GM12878 (cell line): ENCODE measurements around the gene EPHB1. TPM values are rescaled to one million over a fixed set of nuclear protein-coding genes. Genes with fewer than 3 reads are reported as not detected.

Source experiments
- ATAC-seq: fragments of 200-7000 bp; cut with Tn5 transposase; 3 replicates; pipeline ENCODE4 v1.9.1; 2020; ENCODE audit warnings: mild to moderate bottlenecking, moderate library complexity
- BruUV-seq: library from RNA; stranded (reverse); fragments of 400-500 nt; replicated peaks from 2 replicates; lab custom pipeline; 2021; lab: Mats Ljungman, UMichigan
- CTCF ChIA-PET: fragments of 300-600 bp; sonication (Branson Sonifier 250); formaldehyde crosslinking; extraction: SDS; loops from one replicate; lab custom pipeline; 2021; ENCODE audit warnings: inconsistent platforms; lab: Yijun Ruan, JAX
- POLR2A ChIA-PET: fragments of 350-600 bp; formaldehyde crosslinking; extraction: SDS; loops from one replicate; lab custom pipeline; 2021; ENCODE audit warnings: inconsistent platforms; lab: Charles Lee
- RAD21 ChIA-PET: fragments of 300-600 bp; sonication (Branson Sonifier 250); formaldehyde crosslinking; loops from one replicate; lab custom pipeline; 2023; ENCODE audit warnings: antibody characterized with exemption; ENCODE audit not compliant: unreplicated experiment; lab: Charles Lee
- SMC1A ChIA-PET: fragments of 300-600 bp; sonication (Branson Sonifier 250); formaldehyde crosslinking; loops from one replicate; lab custom pipeline; 2023; ENCODE audit not compliant: unreplicated experiment, uncharacterized antibody; lab: Charles Lee
- DNase-seq: peaks from one replicate; pipeline ENCODE4 v3.0.0-alpha.2; 2011; ENCODE audit warnings: low read depth, low spot score
- FAIRE-seq: peaks from 3 replicates; lab custom pipeline; 2011; peaks lifted over from hg19 to GRCh38; lab: Jason Lieb, UNC
- H2AFZ ChIP-seq: 2 replicates; pipeline ENCODE4 v1.6.0; 2011; ENCODE audit warnings: low read depth, low read length, control low read depth; ENCODE audit not compliant: control insufficient read depth
- H3K27ac ChIP-seq: 2 replicates; pipeline ENCODE4 v1.5.1; 2011; ENCODE audit warnings: control low read depth; ENCODE audit not compliant: control insufficient read depth, insufficient read depth
- H3K27me3 ChIP-seq, 2 experiments: replicated peaks in 1 of 2; 2 replicates each; pipeline versions ENCODE4 v1.6.0 to v1.6.1; 2011; ENCODE audit warnings: low read length in 1 of 2; ENCODE audit not compliant: control insufficient read depth in 2 of 2, insufficient read depth in 2 of 2
- H3K36me3 ChIP-seq, 2 experiments: 2 replicates each; pipeline ENCODE4 v1.5.1; 2011; ENCODE audit warnings: low read length in 1 of 2; ENCODE audit not compliant: control insufficient read depth in 2 of 2, insufficient read depth in 2 of 2
- H3K4me1 ChIP-seq: 2 replicates; pipeline ENCODE4 v1.6.1; 2011; ENCODE audit warnings: mild to moderate bottlenecking, low read length, moderate library complexity, mixed read lengths; ENCODE audit not compliant: control insufficient read depth, insufficient read depth
- H3K4me2 ChIP-seq: 2 replicates; pipeline ENCODE4 v1.6.0; 2011; ENCODE audit warnings: control low read depth; ENCODE audit not compliant: control insufficient read depth, insufficient read depth
- H3K4me3 ChIP-seq: fragments of 200-600 bp; sonication (generic); 2 replicates; pipeline ENCODE4 v1.5.1; 2016
- H3K79me2 ChIP-seq: 2 replicates; pipeline ENCODE4 v1.6.0; 2011; ENCODE audit warnings: low read length; ENCODE audit not compliant: control insufficient read depth, insufficient read depth
- H3K9ac ChIP-seq: 2 replicates; pipeline ENCODE4 v1.8.0; 2011; ENCODE audit warnings: low read length, control low read depth, mixed read lengths; ENCODE audit not compliant: control insufficient read depth, insufficient read depth
- H3K9me3 ChIP-seq: replicated peaks from 3 replicates; pipeline ENCODE4 v1.5.1; 2011; ENCODE audit warnings: mild to moderate bottlenecking, low read length; ENCODE audit not compliant: control insufficient read depth, insufficient read depth
- H4K20me1 ChIP-seq: 2 replicates; pipeline ENCODE4 v1.6.0; 2011; ENCODE audit not compliant: control insufficient read depth, insufficient read depth
- BCL11A ChIP-seq: IDR thresholded peaks from 2 replicates; pipeline ENCODE4 v1.6.1; 2011; ENCODE audit warnings: low read depth, low read length
- CREB1 ChIP-seq: IDR thresholded peaks from 2 replicates; pipeline ENCODE4 v1.6.1; 2012; ENCODE audit warnings: low read depth, mild to moderate bottlenecking, inconsistent platforms
- NR2C1 ChIP-seq: fragments of 450-650 bp; IDR thresholded peaks from 2 replicates; pipeline ENCODE4 v1.6.1; 2017; ENCODE audit warnings: antibody characterized with exemption, mild to moderate bottlenecking, moderate library complexity
- POU2F2 ChIP-seq: IDR thresholded peaks from 3 replicates; pipeline ENCODE4 v1.6.1; 2011; ENCODE audit warnings: low read depth, mild to moderate bottlenecking, low read length, borderline replicate concordance
- ZNF384 ChIP-seq: IDR thresholded peaks from 2 replicates; pipeline ENCODE4 v1.6.1; 2012; ENCODE audit warnings: low read depth, mild to moderate bottlenecking, low read length, improper control_type of control experiment, borderline replicate concordance
- WGBS: methylation state at CpG from one replicate; pipeline ENCODE4 v1.1.6; 2016; ENCODE audit warnings: low lambda C conversion rate; ENCODE audit not compliant: insufficient replicate concordance, insufficient coverage; ENCODE audit errors: missing lambda C conversion rate; 5-methylcytosine and 5-hydroxymethylcytosine counted together
- in situ Hi-C: fragments of 300-500 bp; cut with MboI; formaldehyde crosslinking; loops from 9 replicates; pipeline ENCODE4 v1.14.3; 2018; ENCODE audit warnings: mixed read lengths
- intact Hi-C: fragments of 100-400 bp; cut with micrococcal nuclease; formaldehyde crosslinking; loops from one replicate; pipeline ENCODE4 v1.14.2; 2022; ENCODE audit not compliant: unreplicated experiment
- polyA plus RNA-seq, 11 experiments: library from polyadenylated mRNA; depleted of rRNA in 4 of 11; unstranded in 6 of 11; stranded (reverse) in 5 of 11; fragments of >200 nt; fragmentation: Nextera tagmentation in 4 of 11; fragmentation: Illumina TruSeq in 1 of 11; extraction: Ambion mirVana in 4 of 11; extraction: Trizol in 1 of 11; gene quantifications; 1 replicate in 1 of 11; 2 replicates in 10 of 11; pipeline versions ENCODE4 v1.2.1 to v1.2.3, GENCODE V29; 2011 to 2016; ENCODE audit warnings: inconsistent platforms in 2 of 11, missing spikeins in 2 of 11, low read depth in 1 of 11
- total RNA-seq, 4 experiments: library from RNA; depleted of rRNA in 3 of 4; stranded (reverse); fragments of >200 nt in 3 of 4; fragmentation: Illumina TruSeq in 1 of 4; extraction: Trizol in 1 of 4; gene quantifications; 2 replicates each; pipeline versions ENCODE4 v1.2.1 to v1.2.3, GENCODE V29; 2013 to 2021
- TF ChIP-seq, protein P1 (sequence below): fragments of 450-650 bp; IDR thresholded peaks from 2 replicates; pipeline ENCODE4 v1.6.1; 2018; ENCODE audit warnings: borderline replicate concordance, mild to moderate bottlenecking; ENCODE audit not compliant: partially characterized antibody

EPHB1 gene
- total and polyA plus RNA-seq, 10 of the 15 experiments (the other 5 are each of a cell fraction or from before 2014, with no cell fraction given), result 0.33 to 23.8 (median 1.2) TPM

GRCh38 chr3:135158520-135158919 lies 363.5 kb downstream of the EPHB1 start:
- peaks cover 0 to 13% of the 10 kb centered on the region in 2 experiments; a peak in 3 of 4 replicates for H3K36me3 ChIP-seq
- H3K9me3 ChIP-seq, result no peaks in the 10 kb centered on the region
- no peaks in the 10 kb centered on the region for H3K79me2 ChIP-seq
- no peak overlapping the region for H3K4me2 ChIP-seq
- DNase-seq (no peak), ATAC-seq (no peak), FAIRE-seq (no peak)
- ChIA-PET RAD21 (interaction anchor here (1.2 kb wide), 1 partner anchor 345 kb away, joined by 3 read pairs; no protein-coding TSS in a partner anchor), POLR2A (no interaction called here), SMC1A (interaction anchor here (1.5 kb wide), 1 partner anchor 357 kb away, joined by 3 read pairs; no protein-coding TSS in a partner anchor), CTCF (interaction anchor here (1.0 to 2.6 kb wide), 3 partner anchors 87 to 364 kb away, joined by 4 to 7 read pairs (median 6); partner anchors contain the start of gene EPHB1)
- H3K27me3 ChIP-seq, result no peaks in the 10 kb centered on the region
- H4K20me1 ChIP-seq, result no peaks in the 10 kb centered on the region
- in situ Hi-C loops, result no loop called here
- H2AFZ ChIP-seq, result no peak overlapping the region
- no peak overlapping the region for H3K27ac ChIP-seq
- H3K4me1 ChIP-seq, result no peaks in the 10 kb centered on the region
- WGBS, result 51% methylated on average over 5 of the region's 5 CpGs
- no TSS peak for BruUV-seq
- no peak overlapping the region for H3K9ac ChIP-seq
- H3K4me3 ChIP-seq, result no peak overlapping the region
- TF ChIP-seq, protein P1, sequence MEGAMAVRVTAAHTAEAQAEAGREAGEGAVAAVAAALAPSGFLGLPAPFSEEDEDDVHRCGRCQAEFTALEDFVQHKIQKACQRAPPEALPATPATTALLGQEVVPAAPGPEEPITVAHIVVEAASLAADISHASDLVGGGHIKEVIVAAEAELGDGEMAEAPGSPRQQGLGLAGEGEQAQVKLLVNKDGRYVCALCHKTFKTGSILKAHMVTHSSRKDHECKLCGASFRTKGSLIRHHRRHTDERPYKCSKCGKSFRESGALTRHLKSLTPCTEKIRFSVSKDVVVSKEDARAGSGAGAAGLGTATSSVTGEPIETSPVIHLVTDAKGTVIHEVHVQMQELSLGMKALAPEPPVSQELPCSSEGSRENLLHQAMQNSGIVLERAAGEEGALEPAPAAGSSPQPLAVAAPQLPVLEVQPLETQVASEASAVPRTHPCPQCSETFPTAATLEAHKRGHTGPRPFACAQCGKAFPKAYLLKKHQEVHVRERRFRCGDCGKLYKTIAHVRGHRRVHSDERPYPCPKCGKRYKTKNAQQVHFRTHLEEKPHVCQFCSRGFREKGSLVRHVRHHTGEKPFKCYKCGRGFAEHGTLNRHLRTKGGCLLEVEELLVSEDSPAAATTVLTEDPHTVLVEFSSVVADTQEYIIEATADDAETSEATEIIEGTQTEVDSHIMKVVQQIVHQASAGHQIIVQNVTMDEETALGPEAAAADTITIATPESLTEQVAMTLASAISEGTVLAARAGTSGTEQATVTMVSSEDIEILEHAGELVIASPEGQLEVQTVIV, result no peak
- TF ChIP-seq BCL11A (no peak), NR2C1 (no peak), POU2F2 (no peak), CREB1 (no peak), ZNF384 (no peak)
- intact Hi-C loops, result no loop called here
